Astrocyte (in vitro differentiated cells and primary cell): ENCODE measurements around the gene PNPO.

Experiments used
- CTCF ChIP-seq: IDR thresholded peaks from 2 replicates; pipeline ENCODE4 v1.5.1; 2011; ENCODE audit warnings: low read depth, mild to moderate bottlenecking, inconsistent platforms, low read length, moderate library complexity; ENCODE audit not compliant: insufficient read depth
- EZH2 ChIP-seq: IDR thresholded peaks from 2 replicates; pipeline ENCODE4 v1.6.1; 2012; ENCODE audit warnings: mild to moderate bottlenecking, low read length, inconsistent platforms; ENCODE audit not compliant: insufficient read depth

GRCh38 chr17:47969930-47970724 lies 28.8 kb downstream of the PNPO start:
- TF ChIP-seq CTCF (no peak), EZH2 (no peak)
